GM23248 (cell line): ENCODE results near the gene METTL8.

Source experiments
- EZH2 ChIP-seq: fragments of 200-600 bp; sonication (generic); IDR thresholded peaks from 2 replicates; pipeline ENCODE4 v1.6.1; 2018; ENCODE audit warnings: antibody characterized with exemption, mild to moderate bottlenecking; ENCODE audit not compliant: insufficient read depth, poor library complexity, severe bottlenecking
- EZH2phosphoT487 ChIP-seq: fragments of 200-600 bp; sonication (generic); IDR thresholded peaks from 2 replicates; pipeline ENCODE4 v1.6.1; 2018; ENCODE audit warnings: antibody characterized with exemption, moderate library complexity, mild to moderate bottlenecking, low read depth; ENCODE audit not compliant: insufficient read depth

DNA sequence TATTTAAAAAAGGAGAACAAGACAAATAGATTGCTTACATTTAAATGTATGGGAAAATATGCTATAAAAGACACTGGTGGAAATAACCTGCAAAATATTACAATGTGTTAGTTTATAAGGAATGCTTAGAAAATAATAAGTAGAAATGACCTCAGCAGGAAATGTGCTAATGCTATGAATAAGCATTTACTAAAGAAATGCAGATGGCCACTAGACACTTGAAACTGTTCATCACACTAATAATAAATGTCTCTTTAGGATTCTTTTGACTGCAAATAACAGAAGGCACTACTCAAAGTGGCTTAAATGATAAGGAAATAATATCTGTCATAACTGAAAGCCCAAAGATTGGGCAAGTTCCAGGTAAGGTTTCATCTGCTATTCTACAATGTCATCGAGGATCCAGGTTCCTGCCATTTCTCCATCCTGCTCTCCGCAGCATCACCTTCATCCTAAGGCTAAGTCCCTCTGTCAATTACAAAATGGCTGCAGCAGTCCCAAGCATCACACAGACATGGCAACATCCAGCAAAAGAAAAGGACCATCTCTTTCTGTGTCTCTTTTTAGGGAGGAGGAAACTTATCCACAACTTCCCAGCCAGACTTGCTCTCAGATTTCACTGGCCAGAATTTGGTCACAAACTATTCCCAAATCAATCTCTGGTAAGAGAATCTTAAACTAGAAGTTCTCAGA, 21.9 kb downstream of the METTL8 start:
- TF ChIP-seq EZH2 (no peak), EZH2phosphoT487 (no peak)
